Myometrial cell (primary cell): Measurements from ENCODE around the gene TMEM184A. TPM values are rescaled to one million over a fixed set of nuclear protein-coding genes. Genes with fewer than 3 reads are reported as not detected.

Source experiments
- total RNA-seq: library from RNA; depleted of rRNA; stranded (reverse); fragments of >200 nt; gene quantifications from 2 replicates; pipeline ENCODE4 v1.2.3, GENCODE V29; 2015

The TMEM184A gene
- total RNA-seq, result 0.18 TPM in 1 of 2 replicates, not detected in the other

GRCh38 chr7:1555813-1556543 is at the start of gene TMEM184A:
Gene TMEM184A, minus strand, starts transcription at chr7:1556205. Its CDS starts 721 bp downstream, at chr7:1555484.

GRCh38 chr7:1569833-1570632 is 14.0 kb upstream of the TMEM184A start, which contains the start of gene PSMG3:
Gene PSMG3, minus strand, starts transcription at chr7:1570032. Its CDS starts 693 bp downstream, at chr7:1569339.

GRCh38 chr7:1503816-1504775 is 51.9 kb downstream of the TMEM184A start, which contains the start of gene INTS1:
Gene INTS1, minus strand, starts transcription at chr7:1504389. Its CDS starts 429 bp downstream, at chr7:1503960.

Other genes starting within 250 kb of the TMEM184A start
- 22.8 and 26.2 TPM in 2 replicates for gene MICALL2, start 96.7 kb downstream of the TMEM184A start, total RNA-seq
- gene INTS1, start 51.8 kb downstream of the TMEM184A start, total RNA-seq, result 74.3 and 75.2 TPM in 2 replicates
- gene MAFK, start 25.5 kb downstream of the TMEM184A start, total RNA-seq, result 9.9 and 21.6 TPM in 2 replicates
- gene PSMG3, start 13.8 kb upstream of the TMEM184A start, total RNA-seq, result 47.0 and 54.9 TPM in 2 replicates
- 0.29 and 0.89 TPM in 2 replicates for gene ELFN1, start 114.1 kb upstream of the TMEM184A start, total RNA-seq